ENCODE measurements around the gene MACC1. TPM values are rescaled to one million over a fixed set of nuclear protein-coding genes. Genes with fewer than 3 reads are reported as not detected.

MACC1 gene
- total RNA-seq, 1 donor from 2014 or later = not detected

DNA sequence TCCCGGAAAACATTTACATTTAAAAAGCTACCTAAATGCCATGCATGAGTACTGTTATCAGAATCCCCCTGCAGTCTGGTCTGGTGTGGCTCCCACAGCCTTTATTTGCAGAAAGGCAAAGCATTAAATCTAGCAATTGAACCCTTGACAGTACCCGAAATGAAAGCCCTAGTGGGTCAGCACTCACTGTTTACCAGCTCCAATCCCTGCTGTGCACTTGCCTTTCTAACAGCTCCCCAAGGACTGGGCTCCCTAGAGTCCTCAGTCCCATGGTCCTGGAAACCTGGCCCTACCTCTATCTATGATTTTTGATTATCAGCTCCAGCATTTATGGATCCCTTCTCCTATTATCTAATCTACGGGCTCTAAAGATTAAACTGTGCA lies 1.9 kb upstream of the MACC1 start:
- H3K27ac ChIP-seq = peak overlapping the region; percentile 26 to 29
- H3K27me3 ChIP-seq = no peaks in the 10 kb centered on the region
- H3K4me3 ChIP-seq = no peak overlapping the region
- no peaks in the 10 kb centered on the region for H3K4me1 ChIP-seq
- H3K9me3 ChIP-seq = no peaks in the 10 kb centered on the region
- TF ChIP-seq, protein P1, sequence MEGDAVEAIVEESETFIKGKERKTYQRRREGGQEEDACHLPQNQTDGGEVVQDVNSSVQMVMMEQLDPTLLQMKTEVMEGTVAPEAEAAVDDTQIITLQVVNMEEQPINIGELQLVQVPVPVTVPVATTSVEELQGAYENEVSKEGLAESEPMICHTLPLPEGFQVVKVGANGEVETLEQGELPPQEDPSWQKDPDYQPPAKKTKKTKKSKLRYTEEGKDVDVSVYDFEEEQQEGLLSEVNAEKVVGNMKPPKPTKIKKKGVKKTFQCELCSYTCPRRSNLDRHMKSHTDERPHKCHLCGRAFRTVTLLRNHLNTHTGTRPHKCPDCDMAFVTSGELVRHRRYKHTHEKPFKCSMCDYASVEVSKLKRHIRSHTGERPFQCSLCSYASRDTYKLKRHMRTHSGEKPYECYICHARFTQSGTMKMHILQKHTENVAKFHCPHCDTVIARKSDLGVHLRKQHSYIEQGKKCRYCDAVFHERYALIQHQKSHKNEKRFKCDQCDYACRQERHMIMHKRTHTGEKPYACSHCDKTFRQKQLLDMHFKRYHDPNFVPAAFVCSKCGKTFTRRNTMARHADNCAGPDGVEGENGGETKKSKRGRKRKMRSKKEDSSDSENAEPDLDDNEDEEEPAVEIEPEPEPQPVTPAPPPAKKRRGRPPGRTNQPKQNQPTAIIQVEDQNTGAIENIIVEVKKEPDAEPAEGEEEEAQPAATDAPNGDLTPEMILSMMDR (IDR thresholded peaks at IDR 0.05) = no peak
- DNase-seq (ENCODE audit: low spot score in 2 of 2) = no peak
- no peaks in the 10 kb centered on the region for H3K36me3 ChIP-seq
- intact Hi-C loops (cut with DNase I) = no loop called here

DNA sequence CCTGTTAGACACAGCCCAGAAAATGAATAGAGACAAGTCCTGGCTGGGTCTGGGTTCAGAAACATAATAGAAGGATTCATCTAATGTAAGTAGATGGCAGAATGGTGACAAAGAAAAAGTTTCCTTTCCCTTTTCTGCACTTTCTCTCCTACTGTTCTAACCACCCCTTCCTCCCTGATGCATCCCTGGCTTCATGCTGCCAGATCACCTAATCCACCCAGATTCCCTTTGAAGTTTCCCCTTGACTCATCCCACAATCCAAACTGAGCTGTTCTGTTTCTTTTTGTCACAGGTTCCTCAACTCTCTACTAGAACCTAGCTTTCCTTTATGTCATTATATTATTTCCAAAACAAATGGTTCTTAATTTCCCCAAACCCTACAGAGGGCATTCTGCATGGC lies 1.1 kb upstream of the MACC1 start:
- Histone ChIP-seq H3K4me1 (no peaks in the 10 kb centered on the region), H3K27ac (no peak overlapping the region), H3K27me3 (no peaks in the 10 kb centered on the region), H3K4me3 (no peak overlapping the region), H3K9me3 (no peaks in the 10 kb centered on the region), H3K36me3 (no peaks in the 10 kb centered on the region)
- no peak for DNase-seq (ENCODE audit: low spot score in 2 of 2)
- intact Hi-C loops (cut with DNase I) = no loop called here
- TF ChIP-seq, protein P1 (IDR thresholded peaks at IDR 0.05) = no peak

DNA sequence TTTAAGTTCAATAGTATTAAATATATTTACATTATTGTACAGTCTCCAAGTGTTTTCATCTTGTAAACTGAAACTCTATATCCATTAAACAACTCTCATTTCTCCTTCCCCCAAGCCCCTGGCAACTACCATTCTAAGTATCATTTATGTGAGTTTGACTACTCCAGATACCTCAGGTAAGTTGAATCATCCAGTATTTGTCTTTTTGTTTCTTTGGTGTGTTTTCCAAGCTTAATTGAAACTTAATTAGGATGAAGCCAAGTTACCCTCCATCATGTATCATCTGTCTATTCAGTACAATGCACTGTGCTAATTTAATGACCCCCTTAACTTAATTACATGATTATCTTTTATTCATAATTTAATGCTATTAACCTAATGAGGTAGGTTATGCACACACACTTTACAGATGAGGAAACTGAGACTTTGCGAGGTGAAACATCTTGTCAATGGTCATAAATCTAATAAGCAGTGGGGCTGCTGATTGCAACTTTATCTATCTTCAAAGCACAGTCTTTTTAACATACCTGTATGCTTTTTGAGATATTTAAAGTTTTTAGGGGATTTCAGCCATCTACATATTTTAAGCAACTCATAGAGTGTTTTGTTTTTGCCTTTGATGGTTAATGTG lies 663 bp downstream of the MACC1 start:
- TF ChIP-seq, protein P1 (IDR thresholded peaks at IDR 0.05) = no peak
- no peaks in the 10 kb centered on the region for H3K9me3 ChIP-seq
- no peaks in the 10 kb centered on the region for H3K4me1 ChIP-seq
- no peak overlapping the region for H3K27ac ChIP-seq
- intact Hi-C loops (cut with DNase I) = no loop called here
- no peaks in the 10 kb centered on the region for H3K27me3 ChIP-seq
- H3K36me3 ChIP-seq = no peaks in the 10 kb centered on the region
- H3K4me3 ChIP-seq = no peak overlapping the region
- no peak for DNase-seq (ENCODE audit: low spot score in 2 of 2)

DNA sequence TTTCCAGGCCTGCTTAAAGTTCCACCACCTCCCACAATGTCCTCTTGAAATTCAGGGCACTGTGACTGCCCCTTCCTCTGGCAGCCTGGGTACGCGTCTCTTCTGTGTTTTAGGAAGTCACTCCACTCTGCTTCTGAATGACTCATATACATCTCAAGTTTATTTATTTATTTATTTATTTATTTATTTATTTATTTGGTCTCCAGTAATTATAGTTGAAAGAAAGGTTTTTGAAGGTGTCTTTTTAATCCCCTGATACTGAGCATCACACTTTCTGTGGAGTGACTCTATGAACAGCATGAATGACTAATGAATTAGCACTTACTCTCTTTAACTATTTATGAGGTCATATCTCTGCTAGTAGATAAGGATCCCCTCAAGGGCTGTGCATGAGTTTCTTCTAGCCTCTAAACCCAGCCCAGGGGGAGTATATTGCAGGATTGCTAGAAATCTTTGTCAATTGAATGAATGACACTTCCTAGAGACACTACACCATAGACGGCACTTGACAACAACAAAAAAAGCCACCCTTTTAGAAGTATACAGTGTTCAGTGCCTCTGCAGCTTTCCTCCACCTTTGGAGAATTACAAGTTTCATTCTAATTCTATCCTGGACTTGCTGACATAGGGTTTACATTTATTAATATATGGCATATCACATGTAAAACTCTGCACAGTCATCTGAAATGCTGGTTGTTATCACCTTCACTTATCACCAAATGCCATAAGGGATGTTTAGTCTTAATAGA lies 2.1 kb downstream of the MACC1 start:
- intact Hi-C loops (cut with DNase I) = no loop called here
- Histone ChIP-seq H3K9me3 (no peaks in the 10 kb centered on the region), H3K27ac (no peak overlapping the region), H3K4me3 (no peak overlapping the region), H3K36me3 (no peaks in the 10 kb centered on the region), H3K4me1 (no peaks in the 10 kb centered on the region), H3K27me3 (no peaks in the 10 kb centered on the region)
- DNase-seq (ENCODE audit: low spot score in 2 of 2) = no peak
- TF ChIP-seq, protein P1 (IDR thresholded peaks at IDR 0.05) = no peak

DNA sequence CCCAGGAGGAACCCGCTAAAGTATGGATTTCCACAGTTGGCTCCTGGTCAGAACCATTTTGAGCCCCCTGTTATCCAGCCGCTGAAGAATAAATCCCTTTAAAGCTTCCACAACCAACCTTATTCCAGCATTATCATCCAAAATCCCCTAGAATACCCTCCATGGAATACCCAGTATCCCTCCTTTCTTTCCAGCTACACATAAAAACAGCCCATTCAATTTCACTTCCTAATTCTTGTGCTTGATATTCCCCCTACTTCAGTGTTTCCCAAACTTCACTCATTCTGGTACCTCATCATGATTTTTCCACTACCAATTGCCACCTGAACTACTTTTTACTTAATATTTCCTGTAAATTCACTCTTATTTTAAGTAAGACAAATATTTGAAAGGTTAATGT lies 3.1 kb downstream of the MACC1 start:
- H3K27me3 ChIP-seq = no peaks in the 10 kb centered on the region
- no peaks in the 10 kb centered on the region for H3K36me3 ChIP-seq
- intact Hi-C loops (cut with DNase I) = no loop called here
- no peaks in the 10 kb centered on the region for H3K9me3 ChIP-seq
- H3K27ac ChIP-seq = no peak overlapping the region
- H3K4me3 ChIP-seq = no peak overlapping the region
- TF ChIP-seq, protein P1 (IDR thresholded peaks at IDR 0.05) = no peak
- DNase-seq (ENCODE audit: low spot score in 2 of 2) = no peak
- H3K4me1 ChIP-seq = no peaks in the 10 kb centered on the region
